ENCODE results near the gene MYH9. TPM values are rescaled to one million over a fixed set of nuclear protein-coding genes. Genes with fewer than 3 reads are reported as not detected.

Gene MYH9
- total RNA-seq, 1 experiment from 2014 or later, result 258 TPM

- H3K79me2 ChIP-seq (ENCODE audit: insufficient read depth, low read length), result no peaks in the 10 kb centered on the region
- RAD21 ChIA-PET (ENCODE audit: low non-redundant PET in 1 of 2, low total read pairs in 2 of 2, uncharacterized antibody in 2 of 2, unreplicated experiment in 2 of 2), result no interaction called here
- no TSS peak for BruUV-seq (replicated peaks)
- H2AFZ ChIP-seq (ENCODE audit: low read depth, low read length, poor library complexity, severe bottlenecking), result no peak overlapping the region
- TF ChIP-seq EGR1 (IDR thresholded peaks at IDR 0.05; ENCODE audit: low read depth) (no peak), REST (IDR thresholded peaks at IDR 0.05; ENCODE audit: low read depth) (no peak), EZH2phosphoT487 (IDR thresholded peaks at IDR 0.05; ENCODE audit: borderline replicate concordance) (no peak), MAX (IDR thresholded peaks at IDR 0.05) (no peak), CEBPB (IDR thresholded peaks at IDR 0.05; ENCODE audit: low read depth) (no peak), ELF1 (IDR thresholded peaks at IDR 0.05; ENCODE audit: borderline replicate concordance, low read depth) (no peak), SIN3A (IDR thresholded peaks at IDR 0.05; ENCODE audit: low read depth) (no peak), FOSL1 (IDR thresholded peaks at IDR 0.05; ENCODE audit: low read depth) (no peak), RAD21 (IDR thresholded peaks at IDR 0.05; ENCODE audit: low read depth) (no peak), CBX3 (IDR thresholded peaks at IDR 0.05; ENCODE audit: low read depth) (no peak), ATF3 (IDR thresholded peaks at IDR 0.05) (no peak), SRF (IDR thresholded peaks at IDR 0.05; ENCODE audit: low read depth) (no peak), EZH2 (IDR thresholded peaks at IDR 0.05) (no peak), TCF7L2 (IDR thresholded peaks at IDR 0.05; ENCODE audit: borderline replicate concordance, extremely low read depth, insufficient read depth, insufficient read length) (no peak), POLR2A (IDR thresholded peaks at IDR 0.05; ENCODE audit: borderline replicate concordance, extremely low read depth, insufficient read depth, insufficient read length) (no peak), POLR2AphosphoS5 (IDR thresholded peaks at IDR 0.05; ENCODE audit: low read depth, low read length) (no peak), ZBTB33 (IDR thresholded peaks at IDR 0.05; ENCODE audit: extremely low read depth, insufficient replicate concordance, low read length) (no peak), JUND (IDR thresholded peaks at IDR 0.05) (no peak)
- intact Hi-C loops (cut with micrococcal nuclease), result no loop called here
- no peaks in the 10 kb centered on the region for H4K20me1 ChIP-seq (ENCODE audit: insufficient read depth)
- no peaks in the 10 kb centered on the region for H3K36me3 ChIP-seq (ENCODE audit: control insufficient read depth in 1 of 2, insufficient read depth in 2 of 2, low read length in 2 of 2)
- CTCF ChIA-PET, result interaction anchor here (0.7 kb wide), 1 partner anchor 59 kb away, joined by 3 read pairs; no protein-coding TSS in a partner anchor
- H3K4me3 ChIP-seq (replicated peaks in 1 of 2; ENCODE audit: low read depth in 1 of 2, low read length in 2 of 2), result no peak overlapping the region
- no peak for ATAC-seq
- H3K27ac ChIP-seq (ENCODE audit: low read depth, low read length), result no peak overlapping the region
- no peak for DNase-seq (ENCODE audit: low read depth, low spot score)
- no peak overlapping the region for H3K4me2 ChIP-seq (ENCODE audit: low read length)
- no peaks in the 10 kb centered on the region for H3K27me3 ChIP-seq (ENCODE audit: insufficient read depth, low read length)
- no peaks in the 10 kb centered on the region for H3K4me1 ChIP-seq (ENCODE audit: control insufficient read depth in 1 of 2, insufficient read depth in 2 of 2, low read length in 2 of 2)
- H3K9me3 ChIP-seq (ENCODE audit: control insufficient read depth in 1 of 2, insufficient read depth in 1 of 2, low read depth in 1 of 2, low read length in 2 of 2), result no peaks in the 10 kb centered on the region
- POLR2A ChIA-PET, result no interaction called here
- no peak overlapping the region for H3K9ac ChIP-seq (ENCODE audit: low read length)
- no peaks in the 10 kb centered on the region for H3K9me2 ChIP-seq (ENCODE audit: insufficient read depth)
Measured at GRCh38 chr22:36253523-36254490, 134.0 kb downstream of the MYH9 start.

Data from HCT116 (cell line).